Activated CD4-positive, alpha-beta T cell treated with anti-CD3 and anti-CD28 coated beads, Interleukin-2, amount 10 ng/mL, durations not matched to agents 24 days and 14 days (primary cell): ENCODE data around the gene SHBG. TPM values are rescaled to one million over a fixed set of nuclear protein-coding genes. Genes with fewer than 3 reads are reported as not detected.
"Not testable (repeated sequence)": the region's sequence is repeated elsewhere in the genome, so short reads cannot be mapped to it uniquely, and the experiment has no call there.

Experiments
- DNase-seq: peaks from one replicate; pipeline ENCODE4 v3.0.0; 2022
- H3K27ac Mint-ChIP-seq: one replicate; pipeline ENCODE4 v1.8.0; 2022; ENCODE audit warnings: mild to moderate bottlenecking, mixed read lengths
- H3K27me3 Mint-ChIP-seq: one replicate; pipeline ENCODE4 v1.8.0; 2022; ENCODE audit warnings: mixed read lengths
- H3K36me3 Mint-ChIP-seq: one replicate; pipeline ENCODE4 v1.8.0; 2022; ENCODE audit warnings: low read depth, mild to moderate bottlenecking, mixed read lengths
- H3K4me1 Mint-ChIP-seq: one replicate; pipeline ENCODE4 v1.8.0; 2021; ENCODE audit warnings: mixed read lengths
- H3K4me3 Mint-ChIP-seq: one replicate; pipeline ENCODE4 v1.8.0; 2022; ENCODE audit warnings: mild to moderate bottlenecking, moderate library complexity, mixed read lengths
- H3K9me3 Mint-ChIP-seq: one replicate; pipeline ENCODE4 v1.8.0; 2021; ENCODE audit warnings: mixed read lengths
- intact Hi-C: fragments of 100-400 bp; cut with micrococcal nuclease; formaldehyde crosslinking; loops from one replicate; pipeline ENCODE4 v1.15.1; 2023
- total RNA-seq: library from RNA; stranded (reverse); gene quantifications from 2 replicates; pipeline ENCODE4 v1.2.3, GENCODE V29; 2022

SHBG gene
- total RNA-seq, 1 donor from 2014 or later, result not detected

- H3K4me3 Mint-ChIP-seq, result no peak overlapping the region
- intact Hi-C loops, result no loop called here
- H3K4me1 Mint-ChIP-seq, result peaks cover 3% of the 10 kb centered on the region
- H3K27ac Mint-ChIP-seq, result no peak overlapping the region
- no peak for DNase-seq
- peaks cover 66% of the 10 kb centered on the region for H3K36me3 Mint-ChIP-seq
- H3K27me3 Mint-ChIP-seq, result no peaks in the 10 kb centered on the region
- H3K9me3 Mint-ChIP-seq, result no peaks in the 10 kb centered on the region
These were observed 38.3 kb upstream of the SHBG start for GRCh38 chr17:7591596-7591995.

- Mint-ChIP-seq H3K4me3 (no peak overlapping the region), H3K27ac (no peak overlapping the region), H3K4me1 (peaks cover 3% of the 10 kb centered on the region), H3K27me3 (no peaks in the 10 kb centered on the region), H3K9me3 (no peaks in the 10 kb centered on the region), H3K36me3 (peaks cover 67% of the 10 kb centered on the region)
- DNase-seq, result no peak
- intact Hi-C loops, result no loop called here
These were observed 37.4 kb upstream of the SHBG start for GRCh38 chr17:7592422-7593021.

- H3K9me3 Mint-ChIP-seq, result no peaks in the 10 kb centered on the region
- no peaks in the 10 kb centered on the region for H3K27me3 Mint-ChIP-seq
- H3K4me3 Mint-ChIP-seq, result no peak overlapping the region
- no peak for DNase-seq
- H3K4me1 Mint-ChIP-seq, result peaks cover under 1% of the 10 kb centered on the region
- H3K36me3 Mint-ChIP-seq, result peaks cover 60% of the 10 kb centered on the region
- H3K27ac Mint-ChIP-seq, result no peak overlapping the region
- intact Hi-C loops, result no loop called here
These were observed 36.6 kb upstream of the SHBG start for GRCh38 chr17:7593296-7593695.

DNA sequence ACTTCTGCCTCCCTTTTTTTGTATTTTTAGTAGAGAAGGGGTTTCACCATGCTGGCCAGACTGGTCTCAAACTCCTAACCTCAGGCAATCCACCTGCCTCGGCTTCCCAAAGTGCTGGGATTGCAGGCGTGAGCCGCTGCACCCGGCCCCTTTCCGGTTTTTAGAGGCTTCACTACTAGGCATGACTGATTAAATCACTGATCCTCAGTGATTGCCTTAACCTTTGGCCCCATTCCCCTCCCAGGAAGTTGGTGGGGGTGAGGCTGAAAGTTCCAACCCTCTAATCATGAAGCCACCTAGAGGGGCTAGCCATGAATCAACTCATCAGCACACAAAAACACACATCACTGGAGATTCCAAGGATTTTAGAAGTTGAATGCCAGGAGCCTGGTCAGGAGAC lies 32.4 kb upstream of the SHBG start:
- H3K36me3 Mint-ChIP-seq, result peaks cover 61% of the 10 kb centered on the region
- H3K9me3 Mint-ChIP-seq, H3K27ac Mint-ChIP-seq: not testable (repeated sequence)

GRCh38 chr17:7606280-7606679 lies 23.7 kb upstream of the SHBG start:
- intact Hi-C loops, result no loop called here
- H3K27ac Mint-ChIP-seq, result peak overlapping the region; percentile 14

More for the DNA sequence above, 32.4 kb upstream of the SHBG start:
- H3K27me3 Mint-ChIP-seq, H3K4me3 Mint-ChIP-seq, H3K4me1 Mint-ChIP-seq, intact Hi-C loops, DNase-seq: not testable (repeated sequence)

GRCh38 chr17:7610641-7611040 lies 19.3 kb upstream of the SHBG start:
- intact Hi-C loops, result no loop called here
- H3K4me3 Mint-ChIP-seq, result no peak overlapping the region
- H3K27me3 Mint-ChIP-seq, result no peaks in the 10 kb centered on the region
- no peaks in the 10 kb centered on the region for H3K9me3 Mint-ChIP-seq
- DNase-seq, result no peak
- no peak overlapping the region for H3K27ac Mint-ChIP-seq
- H3K36me3 Mint-ChIP-seq, result peaks cover 25% of the 10 kb centered on the region
- peaks cover 35% of the 10 kb centered on the region for H3K4me1 Mint-ChIP-seq

More at GRCh38 chr17:7606280-7606679, 23.7 kb upstream of the SHBG start:
- Mint-ChIP-seq H3K4me3 (no peak overlapping the region), H3K9me3 (no peaks in the 10 kb centered on the region), H3K27me3 (no peaks in the 10 kb centered on the region), H3K36me3 (peaks cover 35% of the 10 kb centered on the region), H3K4me1 (peaks cover 11% of the 10 kb centered on the region)
- no peak for DNase-seq

DNA sequence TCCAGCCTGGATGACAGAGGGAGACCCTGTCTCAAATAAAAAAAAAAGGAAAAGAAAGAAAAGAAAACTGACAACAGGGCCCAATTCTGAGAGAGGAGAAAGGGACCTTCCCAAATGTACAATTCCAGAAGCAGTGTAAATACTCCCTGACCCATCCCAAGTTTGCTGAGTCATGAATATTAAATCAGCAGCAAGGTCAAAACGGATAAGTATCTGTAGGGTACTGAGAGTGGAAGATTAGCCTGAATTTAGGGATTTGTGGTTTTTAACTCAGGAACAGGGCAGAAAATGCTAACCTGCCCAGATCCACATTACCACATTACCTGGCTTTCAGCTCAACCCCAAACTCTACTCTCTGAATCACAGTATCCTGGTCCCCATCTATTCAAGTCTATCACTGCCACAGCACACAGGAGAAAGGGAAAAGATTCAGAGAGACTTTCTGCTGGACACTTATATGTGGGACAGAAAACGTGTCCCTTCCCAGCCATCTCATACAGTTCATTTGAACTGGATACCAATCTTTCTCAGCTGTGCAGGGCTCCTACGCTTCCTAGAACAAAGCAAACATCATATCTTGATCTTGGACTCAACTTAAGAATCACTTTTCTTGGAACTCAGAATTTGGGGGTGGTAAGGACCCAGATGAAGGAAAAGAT lies 18.2 kb upstream of the SHBG start:
- peak overlapping the region; percentile 64 for H3K27ac Mint-ChIP-seq
- peak overlapping the region; percentile 39 for H3K4me3 Mint-ChIP-seq
- H3K9me3 Mint-ChIP-seq, result no peaks in the 10 kb centered on the region
- peaks cover 33% of the 10 kb centered on the region for H3K4me1 Mint-ChIP-seq
- no peak for DNase-seq
- peaks cover 18% of the 10 kb centered on the region for H3K36me3 Mint-ChIP-seq
- no peaks in the 10 kb centered on the region for H3K27me3 Mint-ChIP-seq
- intact Hi-C loops, result no loop called here

DNA sequence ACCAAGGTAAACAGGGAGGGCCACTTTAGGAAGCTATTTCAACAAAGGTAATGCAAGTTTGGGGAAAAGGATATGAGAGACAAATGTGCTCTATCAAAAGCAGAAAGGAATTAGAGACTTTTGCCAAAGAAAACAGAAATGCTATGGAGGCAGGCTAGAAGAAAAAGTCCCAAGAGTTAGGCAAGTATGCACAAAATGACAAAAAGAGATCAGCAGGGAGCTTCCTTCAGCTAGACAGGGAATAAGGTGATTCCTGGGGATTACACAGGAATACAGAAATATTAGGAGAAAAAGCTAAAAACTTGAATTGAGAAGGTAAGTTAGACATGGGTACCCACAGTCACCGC lies 17.7 kb upstream of the SHBG start:
- Mint-ChIP-seq H3K27ac (peak overlapping the region; percentile 64), H3K27me3 (no peaks in the 10 kb centered on the region), H3K36me3 (peaks cover 18% of the 10 kb centered on the region), H3K4me3 (peak overlapping the region; percentile 39), H3K4me1 (peaks cover 33% of the 10 kb centered on the region), H3K9me3 (no peaks in the 10 kb centered on the region)
- intact Hi-C loops, result no loop called here
- no peak for DNase-seq

GRCh38 chr17:7613769-7614424 lies 16.0 kb upstream of the SHBG start:
- H3K36me3 Mint-ChIP-seq, result peaks cover 18% of the 10 kb centered on the region
- H3K9me3 Mint-ChIP-seq, result no peaks in the 10 kb centered on the region
- intact Hi-C loops, result loop anchor here (1.0 kb wide), 1 partner anchor 74 kb away; the partner anchor contains the start of gene WRAP53
- peak overlapping the region; percentile 87 for H3K4me3 Mint-ChIP-seq
- H3K27me3 Mint-ChIP-seq, result no peaks in the 10 kb centered on the region
- H3K27ac Mint-ChIP-seq, result peak overlapping the region; percentile 65
- H3K4me1 Mint-ChIP-seq, result peaks cover 37% of the 10 kb centered on the region
- peak; percentile 68 for DNase-seq

DNA sequence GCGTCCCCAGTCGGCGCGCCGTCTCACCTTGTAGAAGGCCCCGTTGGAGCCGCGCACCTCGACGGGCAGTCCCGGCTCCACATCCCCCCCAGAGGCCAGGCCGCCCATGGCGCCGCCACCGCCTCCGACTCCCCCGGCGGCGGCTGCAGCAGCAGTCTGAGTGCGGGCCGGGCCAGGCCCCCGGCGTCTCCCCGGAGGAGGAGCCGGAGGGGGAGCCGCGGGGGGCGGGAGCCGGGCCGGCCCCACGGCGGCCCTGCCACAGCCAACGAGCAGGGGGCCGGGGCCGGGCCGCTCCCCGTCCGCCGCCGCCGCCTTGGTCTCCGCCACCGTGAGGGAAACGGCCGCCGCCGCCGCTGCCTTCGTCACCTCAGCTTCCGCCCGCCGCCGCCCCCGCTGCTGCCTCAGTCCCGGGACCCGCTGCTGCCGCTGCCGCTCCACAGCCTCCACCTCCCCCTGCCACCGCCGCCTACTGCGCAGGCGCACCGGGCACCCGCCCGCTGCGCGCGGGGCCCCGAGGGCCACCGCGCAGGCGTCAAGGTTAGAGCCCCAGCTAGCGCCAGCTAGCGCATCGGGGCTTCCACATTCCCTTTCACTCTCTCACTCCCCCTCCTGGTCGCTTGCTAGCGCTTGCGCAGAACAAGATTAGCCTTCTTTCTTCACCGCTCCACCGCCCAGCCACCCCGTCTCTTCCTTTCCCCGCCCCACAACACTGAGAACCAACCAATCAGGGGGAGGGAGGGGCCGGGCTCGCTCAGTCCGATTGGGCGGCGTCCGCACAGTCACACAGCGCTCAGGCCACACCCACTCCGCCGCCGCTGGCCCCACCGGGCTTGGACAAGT lies 15.3 kb upstream of the SHBG start, which contains the start of gene FXR2:
TSS of gene FXR2 (minus strand) at position 473 of the 840 bp plus-strand sequence. CDS start at position 108, 365 bp downstream.
- Mint-ChIP-seq H3K27ac (peak within 1 kb of the TSS; percentile 91), H3K4me3 (peak within 1 kb of the TSS; percentile 87), H3K9me3 (no peaks in the 10 kb centered on the region), H3K4me1 (peaks cover 33% of the 10 kb centered on the region), H3K27me3 (no peaks in the 10 kb centered on the region), H3K36me3 (peaks cover 18% of the 10 kb centered on the region)
- intact Hi-C loops, result loop anchor here (1.0 to 5.0 kb wide), 3 partner anchors 31 to 74 kb away; partner anchors contain the start of genes ATP1B2, MPDU1 and WRAP53
- DNase-seq, result peak; percentile 99

GRCh38 chr17:7615265-7615747 lies 14.6 kb upstream of the SHBG start:
- no peak for DNase-seq
- H3K27me3 Mint-ChIP-seq, result no peaks in the 10 kb centered on the region
- peaks cover 18% of the 10 kb centered on the region for H3K36me3 Mint-ChIP-seq
- peak overlapping the region; percentile 91 for H3K27ac Mint-ChIP-seq
- no peaks in the 10 kb centered on the region for H3K9me3 Mint-ChIP-seq
- H3K4me3 Mint-ChIP-seq, result peak overlapping the region; percentile 77
- intact Hi-C loops, result loop anchor here (1.0 to 5.0 kb wide), 2 partner anchors 32 to 37 kb away; partner anchors contain the start of genes ATP1B2 and MPDU1
- peaks cover 33% of the 10 kb centered on the region for H3K4me1 Mint-ChIP-seq

DNA sequence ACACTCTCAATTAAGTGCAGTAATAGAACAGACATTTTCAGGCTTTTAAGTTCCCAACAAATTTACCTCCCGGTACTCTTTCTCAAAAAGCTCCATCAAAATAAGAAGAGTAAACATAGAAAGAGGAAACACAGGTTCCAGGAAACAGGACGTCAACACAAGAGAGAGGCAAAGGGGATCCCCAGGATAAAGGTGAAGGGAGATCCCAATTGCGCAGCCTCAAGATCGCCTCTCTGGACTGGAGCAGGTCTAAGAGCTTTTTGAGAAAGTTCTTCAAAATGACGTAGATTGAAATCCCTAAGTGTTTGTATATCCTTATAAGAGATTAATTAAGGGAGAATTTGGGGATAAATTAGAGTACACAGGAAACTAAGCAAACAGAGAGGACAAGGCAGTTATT lies 11.3 kb upstream of the SHBG start:
- Mint-ChIP-seq H3K9me3 (no peaks in the 10 kb centered on the region), H3K36me3 (peaks cover 3% of the 10 kb centered on the region), H3K27ac (no peak overlapping the region), H3K4me1 (peaks cover 12% of the 10 kb centered on the region), H3K27me3 (peaks cover 1% of the 10 kb centered on the region), H3K4me3 (no peak overlapping the region)
- DNase-seq, result no peak
- intact Hi-C loops, result loop anchor here (5.0 kb wide), 1 partner anchor 34 kb away; the partner anchor contains the start of gene ATP1B2

DNA sequence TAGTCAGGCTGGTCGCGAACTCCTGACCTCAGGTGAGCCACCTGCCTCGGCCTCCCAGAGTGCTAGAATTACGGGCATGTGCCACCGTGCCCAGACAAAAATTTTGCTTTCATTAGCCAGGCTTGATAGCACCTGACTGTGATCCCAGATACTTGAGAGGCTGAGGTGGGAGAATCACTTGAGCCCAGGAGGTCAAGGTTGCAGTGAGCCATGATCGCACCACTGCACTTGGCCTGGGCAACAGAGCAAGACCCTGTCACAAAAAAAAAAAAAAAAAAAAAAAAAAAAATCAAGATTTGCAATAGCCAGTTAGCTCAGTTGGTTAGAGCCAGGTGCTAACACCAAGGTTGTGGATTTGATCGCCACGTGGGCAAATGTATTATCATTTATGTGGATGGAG lies 9.1 kb upstream of the SHBG start:
- Mint-ChIP-seq H3K27me3 (peaks cover 1% of the 10 kb centered on the region), H3K36me3 (peaks cover 1% of the 10 kb centered on the region), H3K9me3 (no peaks in the 10 kb centered on the region), H3K4me1 (peaks cover 4% of the 10 kb centered on the region), H3K27ac (no peak overlapping the region), H3K4me3 (no peak overlapping the region)
- intact Hi-C loops, result no loop called here
- DNase-seq, result no peak
